Thymus (tissue), 11 donors: ENCODE results near the gene RUVBL1. TPM values are rescaled to one million over a fixed set of nuclear protein-coding genes. Genes with fewer than 3 reads are reported as not detected.

ENCODE experiments used
- DNase-seq, 9 donors: peaks; one replicate each; pipeline ENCODE4 v3.0.0-alpha.2; 2013; ENCODE audit warnings: low spot score in 9 of 9, low read depth in 6 of 9, missing footprints in 1 of 9
- H3K27ac ChIP-seq, 2 donors: one replicate each; pipeline ENCODE4 v1.5.1; 2013; ENCODE audit warnings: control low read depth in 1 of 2, low read depth in 1 of 2, low read length in 1 of 2, mild to moderate bottlenecking in 1 of 2, moderate library complexity in 1 of 2
- H3K27me3 ChIP-seq, 2 donors: one replicate each; pipeline ENCODE4 v1.5.1; 2013; ENCODE audit warnings: low read length in 1 of 2; ENCODE audit not compliant: control insufficient read depth in 2 of 2, insufficient read depth in 1 of 2
- H3K36me3 ChIP-seq, 2 donors: one replicate each; pipeline ENCODE4 v1.5.1; 2013; ENCODE audit warnings: low read length in 1 of 2, mild to moderate bottlenecking in 1 of 2, moderate library complexity in 1 of 2; ENCODE audit not compliant: control insufficient read depth in 2 of 2, insufficient read depth in 2 of 2
- H3K4me1 ChIP-seq, 2 donors: one replicate each; pipeline ENCODE4 v1.5.1; 2013; ENCODE audit warnings: low read length in 2 of 2; ENCODE audit not compliant: control insufficient read depth in 2 of 2, insufficient read depth in 2 of 2
- H3K4me3 ChIP-seq, 2 donors: one replicate each; pipeline ENCODE4 v1.5.1; 2013; ENCODE audit warnings: low read length in 2 of 2, control low read depth in 1 of 2, mild to moderate bottlenecking in 1 of 2
- H3K9me3 ChIP-seq, 2 donors: one replicate each; pipeline ENCODE4 v1.5.1; 2013; ENCODE audit warnings: low read length in 1 of 2, mild to moderate bottlenecking in 1 of 2; ENCODE audit not compliant: control insufficient read depth in 2 of 2, insufficient read depth in 1 of 2
- WGBS: extraction: QIAGEN DNeasy Blood & Tissue Kit; methylation state at CpG from one replicate; pipeline ENCODE4 v1.1.7; 2013; 5-methylcytosine and 5-hydroxymethylcytosine counted together
- polyA plus RNA-seq: library from polyadenylated mRNA; stranded (reverse); fragments of 200-250 nt; gene quantifications from one replicate; pipeline ENCODE4 v1.2.3, GENCODE V29; 2013
- total RNA-seq: library from RNA; stranded (reverse); fragments of 120-200 nt; gene quantifications from one replicate; pipeline ENCODE4 v1.2.4, GENCODE V29; 2013
- donor health status: healthy.

Gene RUVBL1
- total and polyA plus RNA-seq, 2 donors = 25.9 to 75.0 TPM

DNA sequence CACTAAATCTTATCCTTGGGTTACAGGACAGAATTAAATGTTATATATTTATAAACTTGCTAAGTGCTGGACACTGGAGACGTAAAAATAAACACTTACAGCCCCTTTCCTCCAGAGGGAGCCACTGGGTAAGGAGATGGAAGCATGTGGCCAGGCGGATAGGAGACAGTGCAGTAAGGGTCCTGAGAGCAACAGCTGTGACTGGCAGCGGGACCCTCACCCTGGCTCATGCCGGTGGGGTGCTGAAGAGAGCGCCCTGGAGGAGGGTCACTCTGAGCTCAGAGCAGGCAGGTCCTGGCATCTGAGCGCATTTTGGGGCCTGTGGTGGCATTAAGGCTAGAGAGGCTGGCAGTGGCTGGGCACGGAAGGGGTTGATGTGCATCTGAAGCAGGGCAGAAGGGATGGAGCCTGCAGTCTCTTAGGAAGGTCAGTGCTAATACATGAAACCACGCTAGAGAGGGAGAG lies 55.4 kb downstream of the RUVBL1 start:
- 95% methylated on average over 8 of the region's 8 CpGs for WGBS
- peaks cover 93 to 96% of the 10 kb centered on the region in 2 donors for H3K36me3 ChIP-seq
- DNase-seq = peak in 3 of 9 donors; percentile 13 to 38 (median 22)
- no peak overlapping the region for H3K4me3 ChIP-seq
- no peaks in the 10 kb centered on the region for H3K9me3 ChIP-seq
- H3K4me1 ChIP-seq = no peaks in the 10 kb centered on the region
- no peak overlapping the region for H3K27ac ChIP-seq
- H3K27me3 ChIP-seq = no peaks in the 10 kb centered on the region

DNA sequence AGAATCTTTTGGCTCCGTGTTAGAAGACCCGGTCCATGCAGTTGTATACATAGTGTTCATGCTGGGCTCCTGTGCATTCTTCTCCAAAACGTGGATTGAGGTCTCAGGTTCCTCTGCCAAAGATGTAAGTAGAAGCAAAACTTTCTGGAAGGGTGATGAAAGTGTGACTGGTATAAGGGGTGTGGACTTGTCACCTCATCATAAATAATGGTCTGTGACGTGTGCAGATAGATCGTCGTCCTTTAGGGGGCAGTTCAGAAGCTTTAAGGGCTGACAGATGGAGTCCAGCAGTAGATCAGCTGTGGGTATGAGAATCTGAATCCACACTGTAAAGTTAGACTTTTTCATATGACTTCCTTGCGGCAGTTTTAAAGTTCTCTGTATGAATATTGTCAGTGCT lies 56.1 kb downstream of the RUVBL1 start:
- no peak for DNase-seq
- H3K36me3 ChIP-seq = peaks cover 90 to 95% of the 10 kb centered on the region in 2 donors
- H3K27ac ChIP-seq = no peak overlapping the region
- no peaks in the 10 kb centered on the region for H3K27me3 ChIP-seq
- whole genome bisulfite sequencing = 87% methylated on average over 7 of the region's 7 CpGs
- no peaks in the 10 kb centered on the region for H3K4me1 ChIP-seq
- H3K9me3 ChIP-seq = no peaks in the 10 kb centered on the region
- no peak overlapping the region for H3K4me3 ChIP-seq

DNA sequence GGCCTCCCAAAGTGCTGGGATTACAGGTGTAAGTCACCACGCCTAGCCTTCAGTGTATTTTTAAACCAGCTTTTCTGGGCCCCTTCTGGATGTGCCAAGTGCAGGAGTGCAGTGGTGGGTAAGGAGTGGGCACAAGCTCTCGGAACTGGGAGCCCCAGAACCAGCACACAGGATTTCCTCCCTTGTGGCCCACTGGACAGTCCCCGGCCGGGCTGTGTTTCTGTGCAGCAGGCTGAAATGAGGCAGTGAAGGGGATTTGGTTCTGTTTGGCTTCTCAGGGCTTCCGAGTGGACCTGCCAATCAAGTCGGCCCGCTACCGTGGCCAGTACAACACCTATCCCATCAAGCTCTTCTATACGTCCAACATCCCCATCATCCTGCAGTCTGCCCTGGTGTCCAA lies 56.9 kb downstream of the RUVBL1 start:
- H3K27ac ChIP-seq = no peak overlapping the region
- no peak overlapping the region for H3K4me3 ChIP-seq
- no peak for DNase-seq
- WGBS = 97% methylated on average over 9 of the region's 9 CpGs
- no peaks in the 10 kb centered on the region for H3K9me3 ChIP-seq
- no peaks in the 10 kb centered on the region for H3K27me3 ChIP-seq
- H3K36me3 ChIP-seq = peaks cover 90 to 95% of the 10 kb centered on the region in 2 donors
- H3K4me1 ChIP-seq = no peaks in the 10 kb centered on the region

DNA sequence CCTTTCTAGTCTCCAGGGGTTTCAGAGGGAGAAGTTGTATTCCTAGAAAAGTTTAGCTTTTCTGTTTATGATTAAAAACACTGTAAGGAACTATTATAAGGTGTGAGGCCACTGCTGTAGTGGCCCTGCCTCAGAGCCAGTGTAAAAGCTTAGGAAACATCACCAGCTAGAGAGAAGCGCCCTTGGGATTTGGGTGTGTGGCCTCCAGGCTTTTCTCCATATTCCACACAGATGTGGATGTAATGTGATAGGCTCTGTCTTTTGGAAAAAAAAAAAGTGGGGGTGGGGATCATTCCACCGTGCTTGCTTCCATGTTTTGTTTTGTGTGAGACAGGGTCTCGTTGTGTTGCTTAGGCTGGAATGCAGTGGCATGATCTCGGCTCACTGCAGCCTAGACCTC lies 57.5 kb downstream of the RUVBL1 start:
- Histone ChIP-seq H3K4me1 (no peaks in the 10 kb centered on the region), H3K9me3 (no peaks in the 10 kb centered on the region), H3K27me3 (no peaks in the 10 kb centered on the region), H3K4me3 (no peak overlapping the region), H3K27ac (no peak overlapping the region), H3K36me3 (peaks cover 90 to 95% of the 10 kb centered on the region in 2 donors)
- 97% methylated on average over 4 of the region's 4 CpGs for WGBS
- no peak for DNase-seq

DNA sequence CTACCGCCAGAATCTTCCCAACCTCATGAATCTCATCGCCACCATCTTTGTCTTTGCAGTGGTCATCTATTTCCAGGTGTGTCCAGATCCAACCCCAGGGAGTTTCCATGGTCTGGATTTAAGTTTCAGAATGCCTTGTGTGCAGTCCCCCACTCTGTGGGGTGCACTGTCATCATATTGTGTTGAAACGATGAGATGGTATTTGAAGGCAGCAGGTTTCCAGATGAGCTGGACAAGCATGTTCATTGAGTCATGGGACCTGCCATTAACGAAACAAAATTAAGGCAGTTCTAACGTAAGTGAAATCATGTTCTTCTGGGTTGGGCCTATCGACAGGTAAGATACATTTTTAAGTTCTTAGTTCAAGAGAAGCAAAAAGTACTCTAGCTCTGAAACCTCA lies 58.6 kb downstream of the RUVBL1 start:
- no peak overlapping the region for H3K27ac ChIP-seq
- no peaks in the 10 kb centered on the region for H3K9me3 ChIP-seq
- no peak overlapping the region for H3K4me3 ChIP-seq
- DNase-seq = no peak
- H3K36me3 ChIP-seq = peaks cover 90 to 95% of the 10 kb centered on the region in 2 donors
- H3K4me1 ChIP-seq = no peaks in the 10 kb centered on the region
- 97% methylated on average over 6 of the region's 6 CpGs for WGBS
- no peaks in the 10 kb centered on the region for H3K27me3 ChIP-seq

DNA sequence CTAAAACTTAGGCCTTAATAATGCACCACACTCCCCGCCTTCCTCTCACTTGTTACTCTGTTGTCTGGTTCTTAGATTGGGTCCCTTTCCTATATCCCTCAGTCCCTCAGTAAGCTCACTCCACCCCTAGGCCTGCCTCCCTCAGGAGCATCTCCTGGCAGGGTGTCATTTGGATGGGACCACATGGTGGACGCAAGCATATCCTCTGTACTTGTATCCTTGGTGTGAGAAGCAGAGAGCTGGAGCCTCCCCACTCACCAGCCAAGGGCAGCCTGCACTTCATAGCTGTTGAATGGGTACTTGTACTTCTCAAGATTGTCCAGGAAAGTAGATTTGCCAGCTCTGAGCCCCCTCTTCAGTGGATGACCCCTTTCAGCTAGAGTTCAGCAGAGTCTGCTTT lies 59.7 kb downstream of the RUVBL1 start:
- Histone ChIP-seq H3K9me3 (no peaks in the 10 kb centered on the region), H3K4me3 (no peak overlapping the region), H3K4me1 (no peaks in the 10 kb centered on the region), H3K36me3 (peaks cover 88 to 94% of the 10 kb centered on the region in 2 donors), H3K27me3 (no peaks in the 10 kb centered on the region), H3K27ac (no peak overlapping the region)
- over 99% methylated on average over 2 of the region's 2 CpGs for WGBS
- DNase-seq = no peak

DNA sequence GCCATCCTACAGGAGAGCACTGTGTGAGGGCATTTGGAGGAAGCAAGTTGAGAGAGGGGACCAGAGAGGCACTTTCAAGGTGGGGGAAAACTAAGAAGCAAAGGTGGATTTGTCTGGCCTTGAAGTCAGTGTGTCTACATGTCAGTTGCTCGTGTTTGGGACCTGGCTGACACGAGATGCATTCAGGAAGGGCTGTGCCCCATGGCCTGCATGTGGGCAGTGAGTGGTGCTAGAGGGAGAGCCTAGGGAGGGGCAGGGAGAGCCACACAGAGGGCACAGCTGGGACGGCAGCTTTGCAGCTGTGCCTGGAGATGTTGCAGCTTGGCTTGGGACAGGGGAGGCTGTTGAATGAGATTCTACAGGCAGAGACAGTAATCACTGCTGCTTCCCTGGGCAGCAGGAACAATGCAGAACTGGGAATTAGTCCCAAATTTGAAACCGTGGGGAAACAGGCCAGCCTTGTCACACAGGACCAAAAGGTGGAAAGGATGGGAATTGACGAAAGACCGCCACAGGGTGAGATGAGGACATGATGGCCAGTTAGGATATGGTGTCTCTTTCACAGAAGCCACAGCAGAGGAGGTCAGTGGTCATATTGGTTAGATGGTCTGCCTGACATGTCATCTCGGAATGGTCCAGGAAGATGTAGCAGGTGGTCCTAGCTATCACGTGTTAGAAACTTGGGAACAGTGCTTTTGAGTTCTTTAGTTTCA lies 61.4 kb downstream of the RUVBL1 start:
- no peak overlapping the region for H3K27ac ChIP-seq
- DNase-seq = no peak
- H3K9me3 ChIP-seq = no peaks in the 10 kb centered on the region
- H3K4me3 ChIP-seq = no peak overlapping the region
- H3K27me3 ChIP-seq = no peaks in the 10 kb centered on the region
- WGBS = 85% methylated on average over 8 of the region's 8 CpGs
- H3K4me1 ChIP-seq = no peaks in the 10 kb centered on the region
- peaks cover 80 to 90% of the 10 kb centered on the region in 2 donors for H3K36me3 ChIP-seq

DNA sequence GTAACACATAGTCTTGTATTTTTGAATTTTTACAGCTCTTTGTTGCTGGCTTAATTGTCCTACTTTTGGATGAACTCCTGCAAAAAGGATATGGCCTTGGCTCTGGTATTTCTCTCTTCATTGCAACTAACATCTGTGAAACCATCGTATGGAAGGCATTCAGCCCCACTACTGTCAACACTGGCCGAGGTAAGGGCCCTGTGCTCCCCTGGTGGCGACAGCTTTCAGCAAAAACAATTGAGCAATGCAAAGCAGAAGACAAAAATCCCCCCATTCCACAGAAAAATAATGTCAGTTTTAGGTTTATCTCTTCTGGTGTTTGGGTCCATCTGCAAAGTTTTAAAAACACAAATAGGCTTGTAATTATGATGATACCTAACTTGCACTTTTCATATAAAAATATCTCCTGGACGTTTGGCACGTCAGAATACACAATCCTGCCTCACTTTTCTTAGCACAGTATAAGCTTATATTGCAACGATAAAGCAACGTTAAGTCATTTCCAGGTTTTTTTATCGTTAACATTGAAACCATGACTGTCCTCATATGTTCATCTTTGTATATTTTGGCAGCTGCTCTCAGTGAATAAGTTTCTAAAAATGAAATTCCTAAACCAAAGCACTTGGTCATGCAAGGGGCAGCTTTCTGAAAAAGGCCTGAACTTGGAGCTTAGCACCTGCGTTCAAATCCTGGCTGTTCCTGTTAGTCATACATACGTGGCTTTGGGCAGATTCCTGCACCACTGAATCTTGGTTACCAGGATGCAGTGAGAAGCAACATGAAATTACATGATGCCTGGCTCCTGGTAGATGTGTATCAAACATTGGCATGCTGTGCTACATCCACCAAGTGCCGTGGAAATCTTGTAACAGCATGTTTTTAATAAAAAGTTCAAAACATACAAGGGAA lies 62.9 kb downstream of the RUVBL1 start:
- peaks cover 74 to 85% of the 10 kb centered on the region in 2 donors for H3K36me3 ChIP-seq
- 97% methylated on average over 11 of the region's 11 CpGs for WGBS
- no peak overlapping the region for H3K27ac ChIP-seq
- DNase-seq = no peak
- no peak overlapping the region for H3K4me3 ChIP-seq
- no peaks in the 10 kb centered on the region for H3K4me1 ChIP-seq
- H3K9me3 ChIP-seq = no peaks in the 10 kb centered on the region
- H3K27me3 ChIP-seq = no peaks in the 10 kb centered on the region

DNA sequence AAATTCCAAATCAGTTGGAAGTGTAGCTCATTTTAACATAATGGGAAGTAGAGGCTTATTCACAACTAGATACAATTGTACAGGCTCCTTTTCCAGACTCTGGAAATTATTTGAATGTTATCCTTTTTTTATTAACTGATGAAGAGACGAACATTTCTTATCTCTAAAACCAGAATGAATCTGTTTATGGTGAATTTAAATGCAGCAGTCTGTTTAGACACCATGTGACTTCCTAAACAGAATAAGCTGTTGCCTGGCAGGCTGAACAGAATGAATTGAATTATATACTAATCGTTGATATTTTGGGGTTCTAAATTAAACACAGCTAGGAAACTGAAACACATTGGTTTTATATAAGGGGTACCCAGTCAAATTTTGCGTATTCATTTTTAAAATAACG lies 67.4 kb downstream of the RUVBL1 start:
- 75% methylated on average over 4 of the region's 4 CpGs for WGBS
- H3K4me3 ChIP-seq = no peak overlapping the region
- no peaks in the 10 kb centered on the region for H3K9me3 ChIP-seq
- peaks cover 44 to 63% of the 10 kb centered on the region in 2 donors for H3K36me3 ChIP-seq
- H3K27me3 ChIP-seq = no peaks in the 10 kb centered on the region
- DNase-seq = no peak
- peaks cover 19% of the 10 kb centered on the region in 2 donors for H3K4me1 ChIP-seq
- no peak overlapping the region for H3K27ac ChIP-seq
